Brain microvascular endothelial cell (primary cell): ENCODE measurements around the gene IGSF9.
"Not testable (repeated sequence)": the region's sequence is repeated elsewhere in the genome, so short reads cannot be mapped to it uniquely, and the experiment has no call there.

Experiments
- DNase-seq: peaks from one replicate; pipeline ENCODE4 v3.0.0-alpha.2; 2020
- H3K27ac ChIP-seq: fragments of 250-450 bp; sonication (Bioruptor Pico); 2 replicates; pipeline ENCODE4 v1.5.1; 2020; ENCODE audit warnings: mild to moderate bottlenecking, moderate library complexity
- H3K27me3 ChIP-seq: fragments of 250-450 bp; sonication (Bioruptor Pico); replicated peaks from 2 replicates; pipeline ENCODE4 v1.5.1; 2020; ENCODE audit warnings: mild to moderate bottlenecking
- H3K36me3 ChIP-seq: fragments of 250-450 bp; sonication (Bioruptor Pico); replicated peaks from 2 replicates; pipeline ENCODE4 v1.5.1; 2020; ENCODE audit warnings: mild to moderate bottlenecking
- H3K4me3 ChIP-seq: 2 replicates; pipeline ENCODE4 v1.5.1; 2011; ENCODE audit warnings: low read depth, mild to moderate bottlenecking, control low read depth, low read length, moderate library complexity
- in situ Hi-C: cut with HindIII; loops from 2 replicates; pipeline ENCODE4 v1.10.0; 2017; ENCODE audit warnings: low sequenced_read_pairs, low pct_ligation_motif_present
- TF ChIP-seq, protein P1 (sequence below): IDR thresholded peaks from 2 replicates; pipeline ENCODE4 v1.5.1; 2011; ENCODE audit warnings: low read depth, mild to moderate bottlenecking, moderate library complexity, low read length, control low read depth, inconsistent platforms; ENCODE audit errors: missing control alignments

Gene IGSF9

DNA sequence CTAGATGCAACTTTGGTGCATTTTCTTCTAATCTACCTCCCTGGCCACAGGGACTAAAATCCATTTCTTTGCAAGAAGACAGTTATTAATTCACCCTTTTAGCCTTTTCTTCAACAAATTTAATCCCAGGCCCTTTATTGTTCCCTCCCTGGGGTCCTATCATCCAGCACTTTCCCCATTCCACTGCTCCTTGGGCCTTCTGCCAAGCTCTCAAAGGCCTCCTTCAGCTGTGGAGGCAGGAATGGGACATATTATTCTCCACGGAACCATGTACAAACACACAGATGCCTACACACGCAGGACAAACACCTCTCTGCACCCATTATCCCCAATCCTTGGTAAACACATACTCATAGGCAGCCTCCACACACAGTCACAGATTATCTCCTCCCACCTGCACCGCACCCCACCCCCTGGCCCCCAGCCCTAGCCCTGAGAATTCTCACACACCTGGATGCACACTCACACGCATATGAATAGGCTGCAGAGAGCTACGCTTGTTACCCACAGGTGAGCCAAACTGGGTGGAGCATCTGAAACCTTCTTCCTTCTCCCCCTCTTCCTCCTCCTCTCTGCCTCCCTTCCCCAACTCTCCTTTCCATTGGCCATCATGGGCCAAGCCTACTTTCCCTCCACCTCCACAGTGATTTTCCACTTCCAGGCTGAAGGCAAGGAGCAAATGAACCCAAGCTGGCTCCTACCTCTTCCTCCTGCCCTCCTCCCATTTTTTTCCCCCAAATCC, 31.8 kb downstream of the IGSF9 start:
- Histone ChIP-seq H3K4me3 (no peak overlapping the region), H3K36me3 (peaks cover 19% of the 10 kb centered on the region), H3K27me3 (no peaks in the 10 kb centered on the region), H3K27ac (no peak overlapping the region)
- TF ChIP-seq, protein P1, sequence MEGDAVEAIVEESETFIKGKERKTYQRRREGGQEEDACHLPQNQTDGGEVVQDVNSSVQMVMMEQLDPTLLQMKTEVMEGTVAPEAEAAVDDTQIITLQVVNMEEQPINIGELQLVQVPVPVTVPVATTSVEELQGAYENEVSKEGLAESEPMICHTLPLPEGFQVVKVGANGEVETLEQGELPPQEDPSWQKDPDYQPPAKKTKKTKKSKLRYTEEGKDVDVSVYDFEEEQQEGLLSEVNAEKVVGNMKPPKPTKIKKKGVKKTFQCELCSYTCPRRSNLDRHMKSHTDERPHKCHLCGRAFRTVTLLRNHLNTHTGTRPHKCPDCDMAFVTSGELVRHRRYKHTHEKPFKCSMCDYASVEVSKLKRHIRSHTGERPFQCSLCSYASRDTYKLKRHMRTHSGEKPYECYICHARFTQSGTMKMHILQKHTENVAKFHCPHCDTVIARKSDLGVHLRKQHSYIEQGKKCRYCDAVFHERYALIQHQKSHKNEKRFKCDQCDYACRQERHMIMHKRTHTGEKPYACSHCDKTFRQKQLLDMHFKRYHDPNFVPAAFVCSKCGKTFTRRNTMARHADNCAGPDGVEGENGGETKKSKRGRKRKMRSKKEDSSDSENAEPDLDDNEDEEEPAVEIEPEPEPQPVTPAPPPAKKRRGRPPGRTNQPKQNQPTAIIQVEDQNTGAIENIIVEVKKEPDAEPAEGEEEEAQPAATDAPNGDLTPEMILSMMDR, result no peak
- DNase-seq, result no peak
- in situ Hi-C loops, result no loop called here

- in situ Hi-C loops, result no loop called here
- H3K36me3 ChIP-seq, result no peaks in the 10 kb centered on the region
- TF ChIP-seq, protein P1, result no peak
- no peak overlapping the region for H3K4me3 ChIP-seq
- peak overlapping the region; percentile 80 for H3K27ac ChIP-seq
- no peak for DNase-seq
- H3K27me3 ChIP-seq, result no peaks in the 10 kb centered on the region
These were observed 33.9 kb downstream of the IGSF9 start for GRCh38 chr1:159911326-159912070.

- Histone ChIP-seq H3K36me3 (no peaks in the 10 kb centered on the region), H3K27ac (no peak overlapping the region), H3K27me3 (no peaks in the 10 kb centered on the region), H3K4me3 (no peak overlapping the region)
- in situ Hi-C loops, result no loop called here
- TF ChIP-seq, protein P1, result no peak
- DNase-seq, result no peak
These were observed 37.1 kb downstream of the IGSF9 start for GRCh38 chr1:159908031-159908940.

DNA sequence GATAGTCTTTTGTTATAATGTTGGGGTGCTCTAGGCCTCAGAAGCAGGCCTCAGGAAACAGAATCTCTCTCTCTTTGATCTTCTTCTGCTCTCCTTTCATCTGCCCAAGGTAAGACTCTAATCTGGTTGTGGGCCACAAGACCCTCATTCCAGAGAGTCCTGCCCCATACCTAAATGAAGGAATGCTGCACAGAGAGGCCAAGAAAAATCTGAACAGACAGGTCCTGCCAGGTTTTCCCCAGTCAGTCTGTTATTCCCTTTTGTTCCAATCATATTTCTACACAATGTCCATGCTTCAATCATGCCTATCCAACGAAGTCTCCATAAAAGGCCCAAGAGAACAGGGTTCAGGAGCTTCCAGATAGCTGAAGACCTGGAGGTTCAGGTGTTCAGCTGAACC, 38.5 kb downstream of the IGSF9 start:
- Histone ChIP-seq H3K27me3 (no peaks in the 10 kb centered on the region), H3K4me3 (no peak overlapping the region), H3K36me3 (no peaks in the 10 kb centered on the region), H3K27ac (no peak overlapping the region)
- TF ChIP-seq, protein P1, result no peak
- in situ Hi-C loops, result no loop called here
- no peak for DNase-seq

DNA sequence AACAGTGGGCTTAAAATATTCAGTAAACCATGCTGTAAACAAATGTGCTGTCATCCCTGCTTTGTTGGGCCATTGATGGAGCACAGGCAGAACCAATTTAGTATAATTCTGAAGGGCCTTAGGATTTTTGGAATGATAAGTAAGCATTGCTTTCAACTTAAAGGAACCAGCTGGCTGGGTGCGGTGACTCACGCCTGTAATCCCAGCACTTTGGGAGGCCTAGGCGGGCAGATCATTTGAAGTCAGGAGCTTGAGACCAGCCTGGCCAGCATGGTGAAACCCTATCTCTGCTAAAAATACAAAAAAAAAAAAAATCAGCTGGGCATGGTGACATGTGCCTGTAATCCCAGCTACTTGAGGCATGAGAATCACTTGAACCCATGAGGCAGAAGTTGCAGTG, 41.4 kb downstream of the IGSF9 start:
- in situ Hi-C loops, H3K4me3 ChIP-seq, H3K27ac ChIP-seq, H3K27me3 ChIP-seq, H3K36me3 ChIP-seq, DNase-seq: not testable (repeated sequence)

GRCh38 chr1:159902541-159902940, 42.9 kb downstream of the IGSF9 start:
- H3K36me3 ChIP-seq, result no peaks in the 10 kb centered on the region

More at GRCh38 chr1:159902541-159902940, 42.9 kb downstream of the IGSF9 start:
- Histone ChIP-seq H3K27ac (no peak overlapping the region), H3K27me3 (no peaks in the 10 kb centered on the region), H3K4me3 (no peak overlapping the region)
- in situ Hi-C loops, result no loop called here
- TF ChIP-seq, protein P1, result no peak
- no peak for DNase-seq
